GM06990 (cell line): ENCODE measurements around the gene MDM1.

Experiments used
- DNase-seq: peaks from one replicate; pipeline ENCODE4 v3.0.0-alpha.2; 2011; ENCODE audit not compliant: insufficient read length; ENCODE audit errors: extremely low read depth
- H3K27me3 ChIP-seq: replicated peaks from 2 replicates; pipeline ENCODE4 v1.6.0; 2011; ENCODE audit warnings: low read length; ENCODE audit not compliant: control insufficient read depth, insufficient read depth
- H3K36me3 ChIP-seq: 2 replicates; pipeline ENCODE4 v1.5.1; 2011; ENCODE audit warnings: low read length; ENCODE audit not compliant: control insufficient read depth, insufficient read depth
- H3K4me3 ChIP-seq: replicated peaks from 2 replicates; pipeline ENCODE4 v1.5.1; 2011; ENCODE audit warnings: low read depth, mild to moderate bottlenecking, control low read depth, low read length
- CTCF ChIP-seq: IDR thresholded peaks from 2 replicates; pipeline ENCODE4 v1.5.1; 2011; ENCODE audit warnings: low read length, control low read depth, mild to moderate bottlenecking, inconsistent platforms; ENCODE audit not compliant: insufficient read depth, poor library complexity, severe bottlenecking

The MDM1 gene

DNA sequence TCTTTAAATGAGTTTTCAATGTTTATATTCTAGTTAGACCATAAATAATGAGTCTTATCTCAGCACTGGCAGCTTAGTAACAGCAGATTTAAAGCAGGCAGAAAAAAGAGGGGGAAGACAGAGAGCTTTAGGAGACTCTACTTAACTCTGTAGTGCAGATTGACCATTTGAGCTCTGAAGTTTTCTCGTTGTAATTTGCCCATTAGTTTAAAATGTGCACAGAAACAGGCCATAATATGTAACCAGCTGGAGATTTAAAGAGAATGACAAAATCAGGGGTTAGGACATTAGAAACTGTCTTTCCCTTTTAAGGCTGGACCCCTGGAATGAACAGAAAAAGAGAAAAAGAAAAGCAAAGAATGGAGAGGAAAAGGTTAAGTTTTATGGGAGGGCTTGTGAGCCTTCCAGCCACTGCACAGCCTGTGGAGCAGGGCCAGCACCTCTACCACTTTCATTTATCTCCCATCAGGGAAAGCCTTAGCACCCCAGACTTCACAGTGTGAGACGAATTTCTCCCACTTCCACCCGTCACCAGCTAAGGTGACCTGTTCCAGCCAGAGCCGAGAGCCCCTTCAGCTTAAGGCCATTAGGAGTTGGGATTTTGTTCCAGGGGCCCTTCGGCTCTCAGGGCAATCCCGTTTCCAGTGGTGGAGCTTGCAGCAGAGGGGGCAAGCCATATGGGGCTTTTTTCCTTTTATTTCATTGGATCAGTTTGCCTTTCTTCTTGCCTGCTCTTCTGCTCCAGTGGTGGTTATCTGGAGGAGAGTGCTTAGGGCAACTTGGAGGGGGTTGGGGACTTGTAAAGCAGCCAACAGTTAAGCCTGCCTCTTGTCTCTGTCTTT lies 86.8 kb downstream of the MDM1 start:
- H3K27me3 ChIP-seq = no peaks in the 10 kb centered on the region; the same call in 1 of the 2 replicates
- no peak overlapping the region for H3K4me3 ChIP-seq
- no peaks in the 10 kb centered on the region for H3K36me3 ChIP-seq
- no peak for DNase-seq
- no peak for TF ChIP-seq CTCF
